GM18858 (cell line): Measurements from ENCODE around the gene GCGR.
A peak's percentile ranks its signal among the peaks of the same experiment; 100 is the strongest.
"Not testable (repeated sequence)": the region's sequence is repeated elsewhere in the genome, so short reads cannot be mapped to it uniquely, and the experiment has no call there.

ENCODE experiments used
- ATAC-seq: cut with Tn5 transposase; IDR thresholded peaks from one replicate; pipeline ENCODE4 v1.9.1; 2021; ENCODE audit not compliant: unreplicated experiment

GCGR gene

GRCh38 chr17:81831957-81832607 is 28.1 kb downstream of the GCGR start:
- ATAC-seq: no peak

GRCh38 chr17:81832608-81833159 is 28.7 kb downstream of the GCGR start:
- peak; percentile 42 for ATAC-seq

- ATAC-seq: peak; percentile 53
These were observed 29.4 kb downstream of the GCGR start, which contains the start of gene MCRIP1 for GRCh38 chr17:81833160-81833920. Gene MCRIP1 (minus strand): TSS chr17:81833291. CDS start chr17:81824506, 8,785 bp downstream.

GRCh38 chr17:81833921-81834830 is 30.2 kb downstream of the GCGR start:
- ATAC-seq: no peak

GRCh38 chr17:81834831-81835267 is 30.9 kb downstream of the GCGR start, which contains the start of gene PPP1R27:
Gene PPP1R27 (minus strand): TSS chr17:81835050. CDS start chr17:81834953, 97 bp downstream.
- ATAC-seq: no peak

GRCh38 chr17:81837641-81838040 is 33.7 kb downstream of the GCGR start:
- ATAC-seq: no peak

- ATAC-seq: no peak
These were observed 34.9 kb downstream of the GCGR start for GRCh38 chr17:81838753-81839255.

GRCh38 chr17:81839301-81839700 is 35.4 kb downstream of the GCGR start:
- ATAC-seq: no peak

GRCh38 chr17:81840059-81840458 is 36.1 kb downstream of the GCGR start:
- not testable (repeated sequence) for ATAC-seq

GRCh38 chr17:81840826-81841778 is 37.2 kb downstream of the GCGR start:
- ATAC-seq: no peak

- ATAC-seq: no peak
These were observed 37.9 kb downstream of the GCGR start for GRCh38 chr17:81841866-81842265.

GRCh38 chr17:81842378-81842724 is 38.4 kb downstream of the GCGR start:
- no peak for ATAC-seq

GRCh38 chr17:81842725-81843504 is 39.0 kb downstream of the GCGR start:
- ATAC-seq: no peak

- no peak for ATAC-seq
These were observed 39.9 kb downstream of the GCGR start for GRCh38 chr17:81843713-81844326.

- no peak for ATAC-seq
These were observed 40.4 kb downstream of the GCGR start for GRCh38 chr17:81844327-81844851.

GRCh38 chr17:81844887-81845286 is 40.9 kb downstream of the GCGR start:
- ATAC-seq: no peak

- no peak for ATAC-seq
These were observed 41.4 kb downstream of the GCGR start for GRCh38 chr17:81845361-81845760.
